Fibroblast of lung (primary cell): ENCODE data around the gene ART4.

Experiments used
- CTCF ChIP-seq, 2 donors: IDR thresholded peaks in 1 of 2; conservative IDR thresholded peaks in 1 of 2; 1 replicate in 1 of 2; 2 replicates in 1 of 2; pipeline ENCODE4 v1.5.1; 2011 to 2012; ENCODE audit warnings: low read length in 2 of 2, control low read depth in 1 of 2, inconsistent platforms in 1 of 2, low read depth in 1 of 2, mild to moderate bottlenecking in 1 of 2
- EZH2 ChIP-seq: IDR thresholded peaks from 2 replicates; pipeline ENCODE4 v1.5.1; 2012; ENCODE audit warnings: low read length, control low read depth, mild to moderate bottlenecking; ENCODE audit errors: missing control alignments

DNA sequence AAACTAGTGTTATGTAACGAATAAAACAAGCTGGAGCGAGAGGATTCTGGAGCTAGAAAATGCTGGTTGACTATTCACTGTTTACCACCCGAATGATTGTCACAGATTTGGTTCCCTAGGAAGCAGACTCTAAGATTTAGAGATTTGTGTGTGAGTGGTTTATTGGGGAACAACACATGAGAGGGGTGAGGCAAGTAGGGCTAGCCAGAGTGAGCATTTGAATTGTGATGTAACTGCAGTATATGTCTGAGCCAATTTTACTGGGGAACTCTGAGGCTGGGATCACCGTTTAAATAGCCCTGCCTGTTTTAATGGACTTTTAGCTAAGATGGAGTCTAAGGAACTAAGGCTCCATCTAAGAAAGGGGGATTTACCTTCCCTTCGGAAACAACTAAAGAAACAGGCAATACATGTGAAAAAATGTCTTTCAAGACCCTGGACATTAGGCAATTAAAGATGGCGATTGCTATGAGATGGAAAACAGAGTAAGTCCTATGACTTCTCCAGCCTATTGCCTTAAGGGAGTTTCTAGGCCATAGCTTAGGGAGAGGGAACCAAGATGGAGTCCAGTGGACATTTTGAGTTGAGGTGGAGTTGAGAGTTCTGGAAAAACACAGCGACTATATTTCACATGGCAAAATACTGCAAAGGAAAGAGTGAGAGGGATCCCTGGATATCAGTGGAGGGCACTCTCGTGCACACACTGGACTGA lies 36.1 kb upstream of the ART4 start:
- TF ChIP-seq EZH2 = no peak
- TF ChIP-seq CTCF (conservative IDR thresholded peaks at IDR 0.05 in 1 of 2, IDR thresholded peaks at IDR 0.05 in 1 of 2; ENCODE audit: low read depth in 1 of 2, low read length in 2 of 2) = no peak
